Stomach (tissue), 9 donors: ENCODE results near the gene ATP13A1. TPM values are rescaled to one million over a fixed set of nuclear protein-coding genes. Genes with fewer than 3 reads are reported as not detected.
"Not testable (repeated sequence)": the region's sequence is repeated elsewhere in the genome, so short reads cannot be mapped to it uniquely, and the experiment has no call there.

Experiments used
- DNase-seq, 2 donors: peaks; one replicate each; pipeline versions ENCODE4 v3.0.0 to v3.0.0-alpha.2; 2013 to 2019
- H3K27ac ChIP-seq, 5 donors: fragments of 200-600 bp in 4 of 5; sonication (generic) in 4 of 5; one replicate each; pipeline ENCODE4 v1.5.1; 2013 to 2019; ENCODE audit warnings: mild to moderate bottlenecking in 1 of 5, moderate library complexity in 1 of 5
- H3K27me3 ChIP-seq, 3 donors: fragments of 200-600 bp; sonication (generic); one replicate each; pipeline ENCODE4 v1.5.1; 2017 to 2019; ENCODE audit warnings: mixed run types in 1 of 3
- H3K36me3 ChIP-seq, 4 donors: fragments of 200-600 bp; sonication (generic); 1 replicate in 3 of 4; 2 replicates in 1 of 4; pipeline ENCODE4 v1.5.1; 2016 to 2019
- H3K4me1 ChIP-seq, 4 donors: fragments of 200-600 bp; sonication (generic); one replicate each; pipeline ENCODE4 v1.5.1; 2016 to 2019
- H3K4me3 ChIP-seq, 4 donors: fragments of 200-600 bp; sonication (generic) in 3 of 4; one replicate each; pipeline ENCODE4 v1.5.1; 2016 to 2019; ENCODE audit warnings: mild to moderate bottlenecking in 1 of 4
- H3K9me3 ChIP-seq, 4 donors: fragments of 200-600 bp; sonication (generic); one replicate each; pipeline ENCODE4 v1.5.1; 2016 to 2019
- CTCF ChIP-seq, 7 experiments: fragments of 450-650 bp in 4 of 7; fragments of 200-600 bp in 3 of 7; sonication (generic) in 3 of 7; IDR thresholded peaks; one replicate each; pipeline ENCODE4 v1.5.1; 2016 to 2019; ENCODE audit warnings: antibody characterized with exemption in 7 of 7, control low read depth in 2 of 7, mild to moderate bottlenecking in 1 of 7
- EP300 ChIP-seq: sonication (generic); formaldehyde crosslinking; IDR thresholded peaks from one replicate; pipeline ENCODE4 v1.6.1; 2017; ENCODE audit warnings: antibody characterized with exemption
- POLR2A ChIP-seq, 4 donors: fragments of 450-650 bp; IDR thresholded peaks; one replicate each; pipeline ENCODE4 v1.6.1; 2016; ENCODE audit warnings: antibody characterized with exemption in 4 of 4, control low read depth in 2 of 4, mild to moderate bottlenecking in 1 of 4, moderate library complexity in 1 of 4
- POLR2AphosphoS5 ChIP-seq, 3 donors: sonication (generic); formaldehyde crosslinking; IDR thresholded peaks; one replicate each; pipeline ENCODE4 v1.6.1; 2016; ENCODE audit warnings: antibody characterized with exemption in 3 of 3
- WGBS, 5 donors: extraction: QIAGEN DNeasy Blood & Tissue Kit in 3 of 5; methylation state at CpG; one replicate each; pipeline versions ENCODE4 v1.1.5 to v1.1.7; 2013 to 2018; 5-methylcytosine and 5-hydroxymethylcytosine counted together
- intact Hi-C: fragments of 100-400 bp; cut with DNase I; formaldehyde crosslinking; loops from one replicate; pipeline ENCODE4 v1.15.1; 2023; ENCODE audit warnings: low total_unique reads
- polyA plus RNA-seq, 3 donors: library from polyadenylated mRNA; stranded (reverse); fragments of 200-250 nt; gene quantifications; one replicate each; pipeline ENCODE4 v1.2.3, GENCODE V29; 2013
- total RNA-seq, 5 donors: library from RNA; depleted of rRNA; stranded (reverse); fragments of >200 nt; gene quantifications; one replicate each; pipeline versions ENCODE4 v1.1.0 to v1.2.3, GENCODE V29; 2014 to 2016
- donor health status: healthy with polysubstance abuse.
- donor health status: Bipolar disorder and iron deficiency.
- donor health status: healthy.

ATP13A1 gene
- total and polyA plus RNA-seq, 8 donors: 17.3 to 451 (median 56.5) TPM

- intact Hi-C loops: no loop called here
- H3K9me3 ChIP-seq: peaks cover 0 to 49% (median 20%) of the 10 kb centered on the region in 4 donors
- H3K27ac ChIP-seq: no peak overlapping the region
- no peak overlapping the region for H3K4me3 ChIP-seq
- H3K4me1 ChIP-seq: peaks cover 11 to 25% (median 21%) of the 10 kb centered on the region in 4 donors
- no peaks in the 10 kb centered on the region for H3K27me3 ChIP-seq
- 95 to 99% (median 96%) methylated on average over 3 of the region's 3 CpGs for WGBS, 5 donors
- H3K36me3 ChIP-seq: peaks cover 16 to 58% (median 57%) of the 10 kb centered on the region in 4 donors
- TF ChIP-seq POLR2AphosphoS5 (IDR thresholded peaks at IDR 0.05) (no peak), CTCF (IDR thresholded peaks at IDR 0.05) (no peak), EP300 (no peak), POLR2A (IDR thresholded peaks at IDR 0.05) (no peak)
- no peak for DNase-seq
These were observed 9.3 kb upstream of the ATP13A1 start for GRCh38 chr19:19672816-19673215.

GRCh38 chr19:19670070-19670551 is 6.6 kb upstream of the ATP13A1 start:
- 74 to 78% (median 76%) methylated on average over 10 of the region's 10 CpGs for WGBS, 5 donors
- peak overlapping the region; percentile 90 to 97 (median 94) for H3K4me3 ChIP-seq

GRCh38 chr19:19668230-19669012 is 4.9 kb upstream of the ATP13A1 start, which contains the start of gene ZNF101:
ZNF101 (plus strand) TSS chr19:19668839; CDS start chr19:19668964, 125 bp downstream.
- Histone ChIP-seq H3K4me3 (peak within 1 kb of the TSS; percentile 90 to 97 (median 94)), H3K4me1 (peaks cover 11 to 27% (median 24%) of the 10 kb centered on the region in 4 donors), H3K27me3 (no peaks in the 10 kb centered on the region), H3K36me3 (peaks cover 0 to 14% (median 13%) of the 10 kb centered on the region in 4 donors), H3K9me3 (peaks cover 0 to 8% (median 2%) of the 10 kb centered on the region in 4 donors), H3K27ac (peak within 1 kb of the TSS; percentile 84 to 95 (median 89))
- 5 to 8% (median 6%) methylated on average over 26 to 36 of the region's 36 CpGs for WGBS, 5 donors
- peak; percentile 93 to 98 for DNase-seq
- TF ChIP-seq POLR2A (IDR thresholded peaks at IDR 0.05) (no peak), POLR2AphosphoS5 (IDR thresholded peaks at IDR 0.05) (peak in 2 of 3 donors; percentile 10 to 55)
- intact Hi-C loops: no loop called here

More at GRCh38 chr19:19670070-19670551, 6.6 kb upstream of the ATP13A1 start:
- Histone ChIP-seq H3K9me3 (peaks cover 0 to 22% (median 9%) of the 10 kb centered on the region in 4 donors), H3K27me3 (no peaks in the 10 kb centered on the region), H3K4me1 (peaks cover 11 to 27% (median 24%) of the 10 kb centered on the region in 4 donors), H3K36me3 (peaks cover 4 to 31% (median 30%) of the 10 kb centered on the region in 4 donors), H3K27ac (peak overlapping the region in 1 of 5 donors; percentile 89)
- intact Hi-C loops: no loop called here
- TF ChIP-seq POLR2AphosphoS5 (IDR thresholded peaks at IDR 0.05) (no peak), EP300 (no peak), POLR2A (IDR thresholded peaks at IDR 0.05) (no peak), CTCF (IDR thresholded peaks at IDR 0.05) (no peak)
- DNase-seq: no peak

GRCh38 chr19:19665420-19665948 is 2.0 kb upstream of the ATP13A1 start:
- H3K36me3 ChIP-seq, H3K27me3 ChIP-seq, DNase-seq, H3K9me3 ChIP-seq, H3K4me3 ChIP-seq, intact Hi-C loops, H3K27ac ChIP-seq: not testable (repeated sequence)
- 94 to 99% (median 97%) methylated on average over 22 of the region's 22 CpGs for WGBS, 5 donors
- peaks cover 21 to 51% (median 46%) of the 10 kb centered on the region in 4 donors for H3K4me1 ChIP-seq

- Histone ChIP-seq H3K27ac (peak overlapping the region; percentile 86 to 98 (median 94)), H3K4me3 (peak overlapping the region; percentile 93 to 99 (median 96)), H3K27me3 (no peaks in the 10 kb centered on the region), H3K36me3 (peaks cover 15 to 24% (median 23%) of the 10 kb centered on the region in 4 donors), H3K4me1 (peaks cover 10 to 32% (median 30%) of the 10 kb centered on the region in 4 donors), H3K9me3 (no peaks in the 10 kb centered on the region)
- no peak for DNase-seq
- TF ChIP-seq EP300 (no peak), POLR2AphosphoS5 (IDR thresholded peaks at IDR 0.05) (no peak), POLR2A (IDR thresholded peaks at IDR 0.05) (no peak), CTCF (IDR thresholded peaks at IDR 0.05) (no peak)
- WGBS, 5 donors: 2 to 14% (median 5%) methylated on average over 7 to 17 of the region's 17 CpGs
- intact Hi-C loops: no loop called here
These were observed 613 bp downstream of the ATP13A1 start for GRCh38 chr19:19662871-19663255.
